ENCODE data around the gene SLC36A3. TPM values are rescaled to one million over a fixed set of nuclear protein-coding genes. Genes with fewer than 3 reads are reported as not detected.

SLC36A3 gene
- total RNA-seq: not detected
- not detected for polyA plus RNA-seq
- long read RNA-seq, donor 1: 0 reads
- long read RNA-seq, donor 2: 0 reads
- long read RNA-seq, donor 3: 0 reads

DNA sequence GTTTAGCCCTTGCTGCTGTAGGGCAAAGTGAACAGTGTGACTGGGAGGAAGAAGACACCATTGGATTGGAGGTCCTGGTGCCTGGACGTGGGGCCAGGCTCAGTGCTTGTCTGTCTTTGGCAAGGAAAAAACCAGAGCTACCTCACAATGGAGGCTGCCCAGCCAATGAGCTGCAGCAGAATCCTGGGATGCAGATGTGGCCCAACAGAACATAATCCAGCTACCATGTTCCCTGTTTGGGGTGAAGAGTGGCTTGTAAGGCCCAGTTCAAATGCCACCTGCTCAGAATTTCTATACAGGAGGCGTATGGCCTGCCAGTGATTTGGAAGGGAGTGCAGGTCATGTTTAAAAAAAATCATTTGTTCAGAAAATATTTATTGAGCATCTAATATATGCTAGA, at the start of gene SLC36A3:
SLC36A3 (minus strand) TSS at position 101 of the 400 bp plus-strand sequence. CDS start 412 bp downstream, outside the sequence.
- H3K4me3 ChIP-seq: no peak within 1 kb of the TSS
- TF ChIP-seq POLR2A (IDR thresholded peaks at IDR 0.05): no peak
- TF ChIP-seq, protein P1, sequence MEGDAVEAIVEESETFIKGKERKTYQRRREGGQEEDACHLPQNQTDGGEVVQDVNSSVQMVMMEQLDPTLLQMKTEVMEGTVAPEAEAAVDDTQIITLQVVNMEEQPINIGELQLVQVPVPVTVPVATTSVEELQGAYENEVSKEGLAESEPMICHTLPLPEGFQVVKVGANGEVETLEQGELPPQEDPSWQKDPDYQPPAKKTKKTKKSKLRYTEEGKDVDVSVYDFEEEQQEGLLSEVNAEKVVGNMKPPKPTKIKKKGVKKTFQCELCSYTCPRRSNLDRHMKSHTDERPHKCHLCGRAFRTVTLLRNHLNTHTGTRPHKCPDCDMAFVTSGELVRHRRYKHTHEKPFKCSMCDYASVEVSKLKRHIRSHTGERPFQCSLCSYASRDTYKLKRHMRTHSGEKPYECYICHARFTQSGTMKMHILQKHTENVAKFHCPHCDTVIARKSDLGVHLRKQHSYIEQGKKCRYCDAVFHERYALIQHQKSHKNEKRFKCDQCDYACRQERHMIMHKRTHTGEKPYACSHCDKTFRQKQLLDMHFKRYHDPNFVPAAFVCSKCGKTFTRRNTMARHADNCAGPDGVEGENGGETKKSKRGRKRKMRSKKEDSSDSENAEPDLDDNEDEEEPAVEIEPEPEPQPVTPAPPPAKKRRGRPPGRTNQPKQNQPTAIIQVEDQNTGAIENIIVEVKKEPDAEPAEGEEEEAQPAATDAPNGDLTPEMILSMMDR (IDR thresholded peaks at IDR 0.05): no peak
- ATAC-seq: no peak
- no peak within 1 kb of the TSS for H3K27ac ChIP-seq
- WGBS, 4 donors: 69 to 90% (median 82%) methylated on average over 2 of the region's 2 CpGs
- H3K9me3 ChIP-seq: no peaks in the 10 kb centered on the region
- no peaks in the 10 kb centered on the region for H3K4me1 ChIP-seq
- intact Hi-C loops (cut with DNase I): no loop called here
- peaks cover 0 to 14% (median 0%) of the 10 kb centered on the region in 9 donors for H3K27me3 ChIP-seq
- no peaks in the 10 kb centered on the region for H3K36me3 ChIP-seq
- no peak for DNase-seq

DNA sequence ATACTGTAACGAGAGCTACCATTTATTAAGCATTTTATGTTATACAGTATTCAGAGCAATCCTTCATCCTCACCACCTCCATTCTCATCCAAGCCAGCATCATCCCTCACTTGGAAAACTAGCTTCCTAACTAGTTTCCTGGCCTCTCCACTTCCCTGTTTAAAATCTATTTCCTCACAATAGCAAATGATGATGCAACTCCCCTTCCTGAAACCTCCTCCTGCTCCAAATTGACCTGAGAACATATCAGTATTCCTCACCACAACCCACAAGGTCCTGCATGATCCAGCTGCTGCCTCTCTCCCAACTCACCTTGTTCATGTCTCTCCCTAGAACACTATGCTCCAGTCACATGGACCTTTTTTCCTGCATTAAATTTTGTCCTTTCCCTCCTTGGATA, 48.1 kb upstream of the SLC36A3 start:
- no peaks in the 10 kb centered on the region for H3K9me3 ChIP-seq
- H3K4me1 ChIP-seq: peaks cover 0 to 5% (median 0%) of the 10 kb centered on the region in 12 donors
- no peak overlapping the region for H3K4me3 ChIP-seq
- TF ChIP-seq POLR2A (IDR thresholded peaks at IDR 0.05): no peak
- TF ChIP-seq, protein P1 (IDR thresholded peaks at IDR 0.05): no peak
- intact Hi-C loops (cut with DNase I): no loop called here
- H3K27ac ChIP-seq: no peak overlapping the region
- 86 to 96% (median 90%) methylated on average over 1 of the region's 1 CpG for WGBS, 4 donors
- H3K36me3 ChIP-seq: no peaks in the 10 kb centered on the region
- ATAC-seq (no peak), DNase-seq (no peak)
- peaks cover 0 to 2% (median 0%) of the 10 kb centered on the region in 9 donors for H3K27me3 ChIP-seq

DNA sequence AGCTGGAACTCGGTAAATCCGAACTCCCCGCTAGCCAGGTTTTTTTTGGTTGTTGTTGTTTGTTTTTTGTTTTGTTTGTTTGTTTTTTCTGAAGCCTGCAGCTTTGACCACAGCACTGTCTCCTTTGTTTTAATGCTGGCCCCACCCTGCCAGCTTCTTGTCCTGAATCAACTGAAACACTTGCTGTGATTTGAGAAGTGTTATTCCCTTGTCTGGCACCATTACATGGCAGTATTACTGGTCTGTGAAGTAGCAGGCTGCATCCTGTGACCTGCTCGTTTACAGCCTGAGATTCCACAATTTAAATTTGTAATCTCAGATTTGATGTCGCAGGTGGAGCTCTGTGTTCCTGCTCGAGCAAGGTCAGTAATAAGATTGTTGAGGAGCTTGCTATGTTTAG, 45.2 kb upstream of the SLC36A3 start:
- H3K4me1 ChIP-seq: peaks cover 0 to 19% (median 4%) of the 10 kb centered on the region in 12 donors
- TF ChIP-seq, protein P1 (IDR thresholded peaks at IDR 0.05): no peak
- DNase-seq (no peak), ATAC-seq (no peak)
- H3K27ac ChIP-seq: no peak overlapping the region
- H3K9me3 ChIP-seq: no peaks in the 10 kb centered on the region
- 28 to 42% (median 36%) methylated on average over 6 of the region's 6 CpGs for WGBS, 4 donors
- intact Hi-C loops (cut with DNase I): no loop called here
- peaks cover 0 to 4% (median 0%) of the 10 kb centered on the region in 9 donors for H3K27me3 ChIP-seq
- no peaks in the 10 kb centered on the region for H3K36me3 ChIP-seq
- H3K4me3 ChIP-seq: no peak overlapping the region

DNA sequence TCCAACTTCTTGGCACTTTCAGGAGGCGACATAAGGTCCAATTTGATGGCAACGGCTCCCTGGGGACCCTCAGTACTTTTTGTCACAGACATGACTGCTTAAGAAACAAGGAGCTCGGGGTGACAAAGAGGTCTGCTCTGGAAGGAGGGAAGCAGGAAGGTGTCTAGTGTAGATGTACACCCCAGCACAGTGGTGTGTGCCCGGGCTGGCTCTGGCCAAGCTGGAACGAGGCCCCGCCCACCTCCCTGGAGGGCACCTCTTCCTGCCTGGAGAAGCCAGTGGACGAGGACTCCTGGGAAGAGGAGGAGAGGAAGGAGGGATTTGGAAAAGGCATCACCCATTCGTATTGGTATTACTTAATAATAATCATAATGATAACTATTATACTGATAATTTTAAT, 43.8 kb upstream of the SLC36A3 start, which contains the start of gene SLC36A2:
SLC36A2 (minus strand) TSS at position 191 of the 400 bp plus-strand sequence; CDS start at position 92, 99 bp downstream.
- Histone ChIP-seq H3K36me3 (no peaks in the 10 kb centered on the region), H3K27me3 (peaks cover 0 to 14% (median 0%) of the 10 kb centered on the region in 9 donors), H3K4me3 (no peak within 1 kb of the TSS), H3K4me1 (peaks cover 0 to 19% (median 4%) of the 10 kb centered on the region in 12 donors), H3K9me3 (no peaks in the 10 kb centered on the region), H3K27ac (no peak within 1 kb of the TSS)
- intact Hi-C loops (cut with DNase I): no loop called here
- WGBS, 4 donors: 55 to 67% (median 65%) methylated on average over 8 of the region's 8 CpGs
- ATAC-seq (no peak), DNase-seq (peak in 1 of 5 donors; percentile 23)
- TF ChIP-seq, protein P1 (IDR thresholded peaks at IDR 0.05): no peak
- TF ChIP-seq POLR2A (IDR thresholded peaks at IDR 0.05): no peak

Measured in heart left ventricle (tissue), 16 donors.